Measurements from ENCODE around the gene BCAS1. TPM values are rescaled to one million over a fixed set of nuclear protein-coding genes. Genes with fewer than 3 reads are reported as not detected.
A peak's percentile ranks its signal among the peaks of the same experiment; 100 is the strongest.

BCAS1 gene
- total RNA-seq, 2 experiments from 2014 or later, result 0.06 to 0.10 TPM

DNA sequence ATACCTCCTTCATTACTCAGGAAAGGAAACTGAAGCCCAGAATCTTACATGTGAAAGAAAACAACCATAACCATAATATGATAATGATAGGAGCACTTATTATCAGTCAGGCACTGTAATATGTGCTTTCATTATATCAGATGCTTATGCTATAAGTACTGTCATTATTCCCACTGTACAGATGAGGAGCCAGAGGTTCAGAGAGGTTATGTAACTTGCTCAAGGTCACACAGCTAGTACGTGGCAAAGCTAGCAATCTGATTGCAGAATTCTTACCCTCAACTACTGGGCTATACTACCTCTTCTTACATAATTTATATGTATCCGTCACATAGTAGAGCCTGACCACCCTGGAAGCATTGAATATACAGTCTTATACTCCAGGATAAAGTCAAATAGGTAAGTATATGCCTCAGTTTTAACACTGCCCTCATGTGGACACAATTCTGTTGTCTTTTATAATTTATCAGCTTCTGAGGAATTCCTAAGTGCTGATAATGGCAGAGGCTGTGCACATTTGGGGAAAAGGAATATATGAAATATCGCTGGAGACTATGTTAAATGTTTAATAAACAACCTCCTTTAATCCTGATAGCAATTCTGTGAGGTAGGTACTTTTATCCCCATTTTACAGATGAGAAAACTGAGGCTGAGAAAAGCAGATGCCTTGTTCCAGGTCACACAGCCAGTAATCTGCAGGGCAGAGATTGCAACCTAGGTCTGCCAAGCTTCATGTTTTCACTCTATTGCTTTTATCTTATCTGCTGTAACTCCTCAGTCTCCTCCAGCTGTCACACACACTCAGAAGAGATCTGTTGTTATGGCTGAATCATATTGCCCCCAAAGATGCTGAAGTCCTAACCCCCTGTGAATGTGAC lies 13.4 kb downstream of the BCAS1 start:
- H3K9me3 Mint-ChIP-seq, result peaks cover 2% of the 10 kb centered on the region
- H3K27ac Mint-ChIP-seq, result no peak overlapping the region
- no peak for DNase-seq
- peaks cover 14% of the 10 kb centered on the region for H3K4me1 Mint-ChIP-seq
- H3K36me3 Mint-ChIP-seq, result no peaks in the 10 kb centered on the region
- no peaks in the 10 kb centered on the region for H3K27me3 Mint-ChIP-seq
- no peak overlapping the region for H3K4me3 Mint-ChIP-seq

DNA sequence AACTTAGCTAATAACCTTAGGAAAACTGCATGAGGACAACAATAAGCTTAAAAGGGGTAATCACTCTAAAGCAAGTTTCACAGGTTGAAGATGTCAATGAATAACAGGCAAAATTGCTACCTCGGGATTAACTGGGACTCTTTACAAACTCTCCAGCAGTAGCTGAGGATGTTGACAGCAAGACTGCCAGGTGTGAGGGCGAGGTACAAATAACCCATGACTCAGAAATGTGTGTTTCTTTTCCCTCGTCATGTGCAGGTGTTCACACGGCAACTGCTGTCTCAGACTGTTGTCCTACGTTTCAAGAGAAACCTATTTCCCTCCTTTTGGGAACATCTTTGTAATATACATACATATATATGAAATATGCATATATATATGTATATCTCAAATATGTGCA lies 15.9 kb downstream of the BCAS1 start:
- Mint-ChIP-seq H3K9me3 (peaks cover 2% of the 10 kb centered on the region), H3K4me3 (no peak overlapping the region), H3K27me3 (no peaks in the 10 kb centered on the region), H3K27ac (no peak overlapping the region), H3K4me1 (peaks cover 11% of the 10 kb centered on the region), H3K36me3 (no peaks in the 10 kb centered on the region)
- no peak for DNase-seq

DNA sequence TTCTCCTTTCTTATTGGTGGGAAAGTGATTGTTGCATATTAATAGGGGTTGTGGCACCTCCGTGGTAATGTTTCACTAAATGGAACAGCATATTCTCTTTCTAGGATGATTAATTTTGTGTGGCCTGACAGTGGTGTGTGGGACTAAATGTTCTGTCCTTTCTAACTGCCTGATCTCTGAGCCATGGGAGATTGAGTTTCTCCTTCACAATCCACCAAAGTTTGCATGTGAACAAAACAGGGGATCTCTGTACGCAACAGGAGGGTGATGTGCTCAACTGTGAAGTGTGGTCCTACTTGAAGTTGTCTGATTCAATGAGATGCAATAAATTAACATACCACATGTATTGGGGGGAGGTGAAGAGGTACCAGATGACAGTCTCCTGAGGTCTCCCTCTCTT lies 19.3 kb downstream of the BCAS1 start:
- DNase-seq, result no peak
- H3K4me3 Mint-ChIP-seq, result no peak overlapping the region
- H3K4me1 Mint-ChIP-seq, result peaks cover 8% of the 10 kb centered on the region
- H3K36me3 Mint-ChIP-seq, result no peaks in the 10 kb centered on the region
- no peaks in the 10 kb centered on the region for H3K27me3 Mint-ChIP-seq
- H3K9me3 Mint-ChIP-seq, result peaks cover 2% of the 10 kb centered on the region
- H3K27ac Mint-ChIP-seq, result no peak overlapping the region

DNA sequence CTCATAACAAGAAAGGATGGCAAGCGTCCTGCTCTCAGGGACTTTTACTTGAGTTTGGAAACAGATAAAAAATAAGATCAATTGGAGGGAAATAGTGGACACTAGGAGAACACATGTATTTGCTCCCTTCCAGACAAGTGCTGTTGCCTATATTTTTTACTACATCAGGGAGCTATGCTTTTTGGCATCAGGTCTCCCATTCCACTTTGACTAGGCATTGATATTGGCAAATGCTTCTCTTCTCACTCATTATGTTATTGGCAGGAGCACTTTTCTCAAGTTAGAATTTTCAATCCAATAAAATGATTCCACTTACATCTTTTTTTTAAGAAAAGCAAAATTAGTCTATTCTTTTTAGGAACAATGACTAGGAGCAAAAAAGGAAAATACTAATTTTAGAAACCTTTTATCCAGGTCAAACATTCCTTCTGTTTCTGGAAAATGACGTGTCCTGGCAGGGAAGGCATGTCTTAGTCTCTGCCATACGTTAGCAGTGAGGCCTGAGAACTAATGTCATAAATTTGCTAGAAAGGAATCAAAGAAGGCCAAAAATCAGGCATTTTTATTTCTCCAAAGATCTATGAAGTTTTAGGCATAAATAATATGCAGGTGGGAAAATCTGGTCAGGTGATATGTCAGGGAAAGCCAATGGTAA lies 21.4 kb downstream of the BCAS1 start:
- Mint-ChIP-seq H3K36me3 (no peaks in the 10 kb centered on the region), H3K27me3 (no peaks in the 10 kb centered on the region), H3K27ac (no peak overlapping the region), H3K4me1 (peaks cover 10% of the 10 kb centered on the region), H3K9me3 (no peaks in the 10 kb centered on the region), H3K4me3 (no peak overlapping the region)
- DNase-seq, result no peak

DNA sequence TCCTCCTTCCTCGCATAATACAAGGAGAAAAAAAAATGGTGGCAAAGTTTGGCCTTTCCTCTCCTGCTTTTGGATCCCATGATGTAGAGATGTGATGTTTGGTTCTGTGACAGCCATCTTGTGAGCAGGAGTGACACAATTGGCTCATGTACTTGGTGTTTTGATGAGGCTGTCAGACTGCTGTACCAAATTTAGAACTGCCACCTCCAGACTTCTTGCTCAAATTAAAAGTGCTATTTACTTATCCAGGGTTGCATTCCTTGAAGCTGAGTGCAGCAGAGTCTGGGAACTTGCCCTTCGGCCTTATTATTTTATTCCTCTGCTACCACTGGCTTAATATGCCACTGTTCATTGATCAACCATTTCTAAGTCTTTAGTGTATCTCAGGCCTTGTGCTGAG lies 21.9 kb downstream of the BCAS1 start:
- Mint-ChIP-seq H3K4me3 (no peak overlapping the region), H3K27me3 (no peaks in the 10 kb centered on the region), H3K36me3 (no peaks in the 10 kb centered on the region)

DNA sequence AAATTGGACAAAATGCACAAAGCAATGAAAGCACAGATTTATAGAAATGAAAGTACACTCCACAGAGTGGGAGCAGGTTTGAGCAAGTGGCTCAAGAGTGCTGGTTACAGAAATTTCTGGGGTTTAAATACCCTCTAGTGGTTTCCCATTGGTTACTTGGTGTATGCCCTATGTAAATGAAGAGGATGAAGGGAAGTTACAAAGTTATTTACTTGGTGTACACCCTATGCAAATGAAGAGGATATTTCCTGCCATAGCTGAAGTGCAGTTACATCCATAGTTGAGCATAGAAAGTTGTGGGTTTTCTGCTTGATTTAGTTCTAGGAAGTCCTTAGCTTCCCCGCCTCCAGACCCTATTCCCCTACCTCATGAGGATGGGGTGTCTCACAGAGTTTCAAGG lies 22.7 kb downstream of the BCAS1 start:
- no peaks in the 10 kb centered on the region for H3K27me3 Mint-ChIP-seq
- DNase-seq, result no peak
- H3K27ac Mint-ChIP-seq, result no peak overlapping the region
- no peaks in the 10 kb centered on the region for H3K36me3 Mint-ChIP-seq
- peaks cover 12% of the 10 kb centered on the region for H3K4me1 Mint-ChIP-seq
- H3K4me3 Mint-ChIP-seq, result no peak overlapping the region
- H3K9me3 Mint-ChIP-seq, result no peaks in the 10 kb centered on the region

More for the DNA sequence above, 21.9 kb downstream of the BCAS1 start:
- H3K27ac Mint-ChIP-seq, result no peak overlapping the region
- peaks cover 12% of the 10 kb centered on the region for H3K4me1 Mint-ChIP-seq
- H3K9me3 Mint-ChIP-seq, result no peaks in the 10 kb centered on the region
- DNase-seq, result no peak

DNA sequence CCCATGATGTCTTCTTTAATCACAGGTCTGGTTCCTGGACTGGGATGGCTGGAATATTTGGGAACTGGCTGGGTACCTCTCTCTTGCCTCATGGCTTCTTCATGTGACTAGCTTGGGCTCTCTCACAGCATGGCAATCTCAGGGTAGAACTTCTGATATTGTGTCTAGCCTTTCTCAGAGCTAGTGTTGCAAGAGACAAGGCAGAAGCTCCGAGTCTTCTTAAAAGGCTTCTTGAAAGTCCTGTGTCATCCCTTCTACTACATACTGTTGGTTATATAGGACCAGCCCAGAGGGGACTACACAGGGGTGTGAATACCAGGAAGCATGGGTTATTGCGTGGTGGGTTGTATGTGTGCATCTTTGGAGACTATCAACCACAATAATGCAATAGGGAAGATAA lies 23.3 kb downstream of the BCAS1 start:
- DNase-seq, result no peak
- Mint-ChIP-seq H3K27me3 (no peaks in the 10 kb centered on the region), H3K27ac (no peak overlapping the region), H3K9me3 (no peaks in the 10 kb centered on the region), H3K4me1 (peaks cover 12% of the 10 kb centered on the region), H3K36me3 (no peaks in the 10 kb centered on the region), H3K4me3 (no peak overlapping the region)

DNA sequence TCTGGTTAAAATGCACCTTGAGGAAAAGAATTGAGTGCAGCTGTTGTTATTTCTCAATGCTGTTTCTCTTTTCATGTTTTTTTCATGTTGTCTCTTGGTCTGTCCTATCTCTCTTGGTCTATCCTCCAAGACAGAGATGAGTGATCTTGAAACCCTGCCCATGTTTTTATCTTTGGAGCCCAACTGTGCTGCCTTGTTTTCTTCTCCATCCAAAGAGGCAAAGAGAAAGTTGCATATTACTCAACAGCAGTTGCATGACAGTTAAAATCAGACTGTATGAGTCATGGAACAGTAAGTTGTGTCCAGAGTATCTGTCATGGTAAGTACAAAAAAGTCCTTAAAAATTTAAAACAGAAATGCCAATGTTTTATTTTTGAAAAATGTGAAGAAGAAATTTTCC lies 26.2 kb downstream of the BCAS1 start:
- Mint-ChIP-seq H3K9me3 (no peaks in the 10 kb centered on the region), H3K36me3 (no peaks in the 10 kb centered on the region), H3K4me3 (no peak overlapping the region), H3K27me3 (no peaks in the 10 kb centered on the region), H3K4me1 (peaks cover 12% of the 10 kb centered on the region), H3K27ac (peak overlapping the region; percentile 32)
- no peak for DNase-seq

DNA sequence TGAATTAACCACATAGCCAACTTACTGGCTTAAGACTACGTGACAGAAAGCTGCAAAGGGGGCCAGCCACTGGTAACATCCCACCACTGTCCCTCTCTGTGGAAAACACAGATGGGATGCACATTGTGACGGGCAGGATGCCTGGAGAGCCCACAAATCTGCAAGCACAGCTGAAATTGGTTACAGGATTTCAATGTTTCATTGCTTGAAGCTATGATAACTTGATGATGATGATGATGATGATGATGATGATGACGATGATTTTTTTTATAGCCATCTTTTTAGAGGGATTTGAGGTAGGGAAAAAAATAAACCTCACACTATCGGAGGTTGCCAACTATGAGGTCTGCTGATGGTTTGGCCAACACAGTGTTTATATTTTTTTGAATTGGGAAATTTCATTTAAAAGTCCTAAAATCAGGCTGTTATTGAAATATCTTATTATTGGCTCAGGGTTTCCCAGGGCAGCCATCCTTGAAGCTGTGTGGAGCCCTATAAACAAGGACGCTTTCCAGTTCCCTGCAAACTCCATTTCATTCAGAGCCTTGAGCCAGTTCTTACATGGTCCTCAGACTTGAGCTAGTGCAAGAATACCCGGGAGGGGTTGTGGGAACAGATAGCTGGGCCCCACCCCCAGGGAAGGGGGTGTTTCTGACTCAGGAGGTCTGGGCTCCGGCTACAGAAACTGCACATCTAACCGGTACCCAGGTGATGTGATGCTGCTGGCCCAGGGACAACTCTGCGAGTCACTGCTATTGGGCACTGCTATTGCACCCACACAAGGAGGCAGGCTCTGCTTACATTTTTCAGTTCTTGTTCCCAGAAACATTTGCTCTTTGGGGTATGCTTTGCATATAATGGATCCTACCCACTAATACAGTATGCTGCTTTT lies 27.1 kb downstream of the BCAS1 start:
- Mint-ChIP-seq H3K27me3 (no peaks in the 10 kb centered on the region), H3K9me3 (no peaks in the 10 kb centered on the region), H3K27ac (no peak overlapping the region), H3K36me3 (no peaks in the 10 kb centered on the region), H3K4me1 (peaks cover 12% of the 10 kb centered on the region), H3K4me3 (no peak overlapping the region)
- DNase-seq, result no peak

DNA sequence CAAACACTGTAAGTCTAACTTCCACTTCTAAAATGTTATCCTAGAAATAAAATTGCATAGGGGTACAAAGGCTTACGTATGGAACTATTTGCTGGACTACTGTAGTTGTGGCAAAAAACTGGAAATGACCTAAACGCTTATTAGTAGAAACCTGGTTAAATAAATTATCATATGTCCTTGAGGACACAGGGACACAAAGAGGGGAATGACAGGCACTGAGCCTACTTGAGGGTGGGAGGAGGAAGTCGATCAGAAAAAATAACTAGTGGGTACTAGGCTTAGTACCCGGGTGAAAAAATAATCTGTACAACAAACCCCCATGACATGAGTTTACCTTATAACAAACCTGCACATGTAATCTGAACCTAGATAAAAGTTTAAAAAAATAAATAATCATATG lies 28.4 kb downstream of the BCAS1 start:
- no peak overlapping the region for H3K4me3 Mint-ChIP-seq
- H3K27ac Mint-ChIP-seq, result no peak overlapping the region
- no peaks in the 10 kb centered on the region for H3K9me3 Mint-ChIP-seq
- no peaks in the 10 kb centered on the region for H3K27me3 Mint-ChIP-seq
- H3K36me3 Mint-ChIP-seq, result no peaks in the 10 kb centered on the region
- H3K4me1 Mint-ChIP-seq, result peaks cover 5% of the 10 kb centered on the region
- DNase-seq, result no peak

DNA sequence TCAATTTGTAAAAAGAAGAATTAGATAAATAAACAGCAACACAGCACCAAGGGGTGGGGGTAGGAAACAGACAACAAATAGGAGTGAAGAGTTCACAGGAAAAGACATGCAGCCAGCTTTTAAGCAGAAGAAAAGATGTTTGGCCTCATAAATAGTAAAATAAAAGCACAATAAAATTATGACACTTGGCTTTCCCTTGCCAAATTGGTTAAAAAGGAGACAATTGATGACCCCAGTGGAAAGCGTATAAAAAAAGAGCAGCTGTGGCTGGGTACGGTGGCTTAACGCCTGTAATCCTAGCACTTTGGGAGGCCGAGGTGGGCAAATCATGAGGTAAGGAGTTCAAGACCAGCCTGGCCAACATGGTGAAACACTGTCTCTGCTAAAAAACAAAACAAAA lies 29.1 kb downstream of the BCAS1 start:
- Mint-ChIP-seq H3K27me3 (no peaks in the 10 kb centered on the region), H3K4me3 (no peak overlapping the region), H3K27ac (no peak overlapping the region), H3K36me3 (no peaks in the 10 kb centered on the region), H3K4me1 (peaks cover 5% of the 10 kb centered on the region), H3K9me3 (no peaks in the 10 kb centered on the region)
- no peak for DNase-seq

DNA sequence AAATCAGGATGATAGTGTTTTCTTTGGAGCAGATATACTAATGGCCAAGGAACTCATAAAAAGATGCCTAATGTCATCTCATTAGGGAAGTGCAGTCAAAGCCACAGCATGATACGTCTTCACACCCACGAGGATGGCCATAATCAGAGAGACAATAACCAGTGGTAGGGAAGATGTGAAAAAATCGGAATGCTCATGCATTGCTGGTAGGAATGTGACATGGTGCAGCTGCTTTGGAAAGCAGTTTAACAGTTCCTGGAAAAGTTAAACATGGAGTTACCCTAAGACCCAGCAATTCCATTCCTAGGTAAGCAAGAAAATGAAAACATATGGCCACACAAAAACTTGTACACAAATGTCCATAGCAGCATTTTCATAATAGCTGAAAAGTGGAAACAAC lies 29.9 kb downstream of the BCAS1 start:
- no peaks in the 10 kb centered on the region for H3K9me3 Mint-ChIP-seq
- no peak overlapping the region for H3K27ac Mint-ChIP-seq
- no peak overlapping the region for H3K4me3 Mint-ChIP-seq
- H3K36me3 Mint-ChIP-seq, result no peaks in the 10 kb centered on the region
- DNase-seq, result no peak
- no peaks in the 10 kb centered on the region for H3K27me3 Mint-ChIP-seq
- H3K4me1 Mint-ChIP-seq, result peaks cover 5% of the 10 kb centered on the region

DNA sequence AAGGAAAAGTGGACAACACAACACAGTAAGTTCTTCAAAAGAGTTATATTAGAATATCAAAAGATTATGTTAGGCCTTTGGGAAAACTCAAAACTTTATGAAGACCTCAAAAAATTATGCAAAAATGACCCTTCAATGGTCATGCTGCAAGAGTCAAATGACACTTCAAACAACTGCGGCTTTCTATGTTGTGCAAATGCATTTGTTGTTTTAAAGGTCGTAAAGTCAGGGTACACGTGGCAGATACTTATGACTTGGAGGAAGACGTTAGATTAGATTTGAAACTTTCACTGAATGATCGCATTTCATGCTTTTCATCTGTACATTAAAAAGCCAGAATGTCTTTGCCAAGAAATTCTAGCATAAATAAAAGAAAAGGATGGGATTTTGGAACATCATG lies 31.4 kb downstream of the BCAS1 start:
- DNase-seq, result no peak
- peaks cover 1% of the 10 kb centered on the region for H3K4me1 Mint-ChIP-seq
- H3K27me3 Mint-ChIP-seq, result no peaks in the 10 kb centered on the region
- H3K9me3 Mint-ChIP-seq, result no peaks in the 10 kb centered on the region
- no peak overlapping the region for H3K4me3 Mint-ChIP-seq
- no peaks in the 10 kb centered on the region for H3K36me3 Mint-ChIP-seq
- no peak overlapping the region for H3K27ac Mint-ChIP-seq

DNA sequence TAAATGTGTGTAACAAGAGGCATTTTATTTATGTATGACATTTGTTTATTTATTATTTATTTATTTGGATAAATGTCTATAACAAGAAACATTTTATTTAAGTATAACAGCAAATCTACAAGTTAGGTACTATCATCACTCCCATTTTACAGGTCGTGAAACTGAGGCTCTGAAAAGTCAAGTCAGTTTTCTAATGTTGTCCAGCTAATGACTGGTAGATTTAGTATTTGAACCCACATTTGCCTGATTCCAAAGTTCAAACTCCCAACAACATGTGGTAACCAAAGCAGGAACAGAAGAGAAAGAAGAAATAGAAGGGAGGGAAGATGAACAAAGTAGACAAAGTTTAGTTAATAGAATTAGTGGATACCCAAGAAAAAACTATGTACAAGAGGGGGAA lies 32.9 kb downstream of the BCAS1 start:
- DNase-seq, result no peak
- H3K36me3 Mint-ChIP-seq, result no peaks in the 10 kb centered on the region
- H3K9me3 Mint-ChIP-seq, result peaks cover 5% of the 10 kb centered on the region
- H3K4me3 Mint-ChIP-seq, result no peak overlapping the region
- no peaks in the 10 kb centered on the region for H3K4me1 Mint-ChIP-seq
- no peak overlapping the region for H3K27ac Mint-ChIP-seq
- no peaks in the 10 kb centered on the region for H3K27me3 Mint-ChIP-seq

DNA sequence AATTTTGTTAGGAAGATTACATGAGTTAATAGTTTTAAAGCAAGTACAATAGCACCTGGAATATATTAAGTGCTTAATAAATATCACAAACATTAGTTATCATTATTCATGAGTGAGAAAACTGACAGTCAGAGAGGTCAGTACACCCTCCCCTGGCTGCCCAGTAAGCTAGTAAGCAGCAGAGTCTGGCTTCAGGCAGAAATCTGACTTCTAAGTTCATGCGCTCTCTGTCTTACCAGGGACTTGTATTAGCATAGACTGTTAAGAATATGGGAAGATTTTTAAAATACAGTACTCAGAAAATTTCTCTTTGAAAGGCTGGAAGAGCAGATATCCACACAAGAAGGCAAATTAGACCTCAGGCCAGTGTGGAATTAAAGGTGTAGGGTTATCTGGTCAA lies 40.8 kb downstream of the BCAS1 start:
- H3K27ac Mint-ChIP-seq, result no peak overlapping the region
- H3K9me3 Mint-ChIP-seq, result peaks cover 7% of the 10 kb centered on the region
- peaks cover 5% of the 10 kb centered on the region for H3K27me3 Mint-ChIP-seq
- no peaks in the 10 kb centered on the region for H3K4me1 Mint-ChIP-seq
- H3K36me3 Mint-ChIP-seq, result no peaks in the 10 kb centered on the region
- no peak for DNase-seq
- no peak overlapping the region for H3K4me3 Mint-ChIP-seq
